ENCODE measurements around the gene STRA6.

The STRA6 gene

GRCh38 chr15:74138642-74139041 lies 63.9 kb downstream of the STRA6 start:
- no peak overlapping the region for H3K4me3 ChIP-seq (ENCODE audit: low read depth, low read length)
- no peak overlapping the region for H3K9ac ChIP-seq (ENCODE audit: low read depth, low read length)
- H3K27me3 ChIP-seq (ENCODE audit: control insufficient read depth, insufficient read depth, low read length): peaks cover 55% of the 10 kb centered on the region
- no peaks in the 10 kb centered on the region for H3K36me3 ChIP-seq (ENCODE audit: control insufficient read depth, insufficient read depth, low read length)
- H3K9me3 ChIP-seq (ENCODE audit: control insufficient read depth, insufficient read depth, low read length): no peaks in the 10 kb centered on the region
- peaks cover 20% of the 10 kb centered on the region for H3K4me1 ChIP-seq (ENCODE audit: control insufficient read depth, insufficient read depth, low read length)

- Histone ChIP-seq H3K4me3 (ENCODE audit: low read depth, low read length) (no peak overlapping the region), H3K9me3 (ENCODE audit: control insufficient read depth, insufficient read depth, low read length) (no peaks in the 10 kb centered on the region), H3K4me1 (ENCODE audit: control insufficient read depth, insufficient read depth, low read length) (peaks cover 25% of the 10 kb centered on the region), H3K36me3 (ENCODE audit: control insufficient read depth, insufficient read depth, low read length) (no peaks in the 10 kb centered on the region), H3K9ac (ENCODE audit: low read depth, low read length) (no peak overlapping the region), H3K27me3 (ENCODE audit: control insufficient read depth, insufficient read depth, low read length) (peaks cover 66% of the 10 kb centered on the region)
Measured at GRCh38 chr15:74137537-74137894, 65.1 kb downstream of the STRA6 start.

GRCh38 chr15:74136814-74137536 lies 65.6 kb downstream of the STRA6 start:
- Histone ChIP-seq H3K36me3 (ENCODE audit: control insufficient read depth, insufficient read depth, low read length) (peaks cover under 1% of the 10 kb centered on the region), H3K9ac (ENCODE audit: low read depth, low read length) (no peak overlapping the region), H3K9me3 (ENCODE audit: control insufficient read depth, insufficient read depth, low read length) (no peaks in the 10 kb centered on the region), H3K4me1 (ENCODE audit: control insufficient read depth, insufficient read depth, low read length) (peaks cover 30% of the 10 kb centered on the region), H3K4me3 (ENCODE audit: low read depth, low read length) (peak overlapping the region; percentile 58), H3K27me3 (ENCODE audit: control insufficient read depth, insufficient read depth, low read length) (peaks cover 71% of the 10 kb centered on the region)

- Histone ChIP-seq H3K4me3 (ENCODE audit: low read depth, low read length) (peak overlapping the region; percentile 58), H3K9me3 (ENCODE audit: control insufficient read depth, insufficient read depth, low read length) (no peaks in the 10 kb centered on the region), H3K9ac (ENCODE audit: low read depth, low read length) (no peak overlapping the region), H3K27me3 (ENCODE audit: control insufficient read depth, insufficient read depth, low read length) (peaks cover 76% of the 10 kb centered on the region), H3K36me3 (ENCODE audit: control insufficient read depth, insufficient read depth, low read length) (peaks cover 2% of the 10 kb centered on the region), H3K4me1 (ENCODE audit: control insufficient read depth, insufficient read depth, low read length) (peaks cover 34% of the 10 kb centered on the region)
Measured at GRCh38 chr15:74136540-74136813, 66.1 kb downstream of the STRA6 start.

- Histone ChIP-seq H3K36me3 (ENCODE audit: control insufficient read depth, insufficient read depth, low read length) (peaks cover 2% of the 10 kb centered on the region), H3K4me3 (ENCODE audit: low read depth, low read length) (peak overlapping the region; percentile 59), H3K9ac (ENCODE audit: low read depth, low read length) (no peak overlapping the region)
Measured at GRCh38 chr15:74135041-74135565, 67.5 kb downstream of the STRA6 start.

GRCh38 chr15:74134387-74135027 lies 68.1 kb downstream of the STRA6 start:
- Histone ChIP-seq H3K27me3 (ENCODE audit: control insufficient read depth, insufficient read depth, low read length) (peaks cover 93% of the 10 kb centered on the region), H3K4me1 (ENCODE audit: control insufficient read depth, insufficient read depth, low read length) (peaks cover 30% of the 10 kb centered on the region), H3K9me3 (ENCODE audit: control insufficient read depth, insufficient read depth, low read length) (no peaks in the 10 kb centered on the region), H3K4me3 (ENCODE audit: low read depth, low read length) (peak overlapping the region; percentile 55), H3K36me3 (ENCODE audit: control insufficient read depth, insufficient read depth, low read length) (peaks cover 2% of the 10 kb centered on the region), H3K9ac (ENCODE audit: low read depth, low read length) (no peak overlapping the region)

More at GRCh38 chr15:74135041-74135565, 67.5 kb downstream of the STRA6 start:
- Histone ChIP-seq H3K27me3 (ENCODE audit: control insufficient read depth, insufficient read depth, low read length) (peaks cover 90% of the 10 kb centered on the region), H3K4me1 (ENCODE audit: control insufficient read depth, insufficient read depth, low read length) (peaks cover 29% of the 10 kb centered on the region), H3K9me3 (ENCODE audit: control insufficient read depth, insufficient read depth, low read length) (no peaks in the 10 kb centered on the region)

- peak overlapping the region; percentile 55 for H3K4me3 ChIP-seq (ENCODE audit: low read depth, low read length)
- peaks cover 93% of the 10 kb centered on the region for H3K27me3 ChIP-seq (ENCODE audit: control insufficient read depth, insufficient read depth, low read length)
- peaks cover 31% of the 10 kb centered on the region for H3K4me1 ChIP-seq (ENCODE audit: control insufficient read depth, insufficient read depth, low read length)
- H3K9ac ChIP-seq (ENCODE audit: low read depth, low read length): no peak overlapping the region
- H3K9me3 ChIP-seq (ENCODE audit: control insufficient read depth, insufficient read depth, low read length): no peaks in the 10 kb centered on the region
- peaks cover 2% of the 10 kb centered on the region for H3K36me3 ChIP-seq (ENCODE audit: control insufficient read depth, insufficient read depth, low read length)
Measured at GRCh38 chr15:74133694-74134386, 68.7 kb downstream of the STRA6 start.

GRCh38 chr15:74132681-74133651 lies 69.6 kb downstream of the STRA6 start:
- Histone ChIP-seq H3K36me3 (ENCODE audit: control insufficient read depth, insufficient read depth, low read length) (peaks cover 2% of the 10 kb centered on the region), H3K9ac (ENCODE audit: low read depth, low read length) (no peak overlapping the region), H3K27me3 (ENCODE audit: control insufficient read depth, insufficient read depth, low read length) (peaks cover 93% of the 10 kb centered on the region), H3K9me3 (ENCODE audit: control insufficient read depth, insufficient read depth, low read length) (no peaks in the 10 kb centered on the region), H3K4me1 (ENCODE audit: control insufficient read depth, insufficient read depth, low read length) (peaks cover 31% of the 10 kb centered on the region), H3K4me3 (ENCODE audit: low read depth, low read length) (peak overlapping the region; percentile 55)

GRCh38 chr15:74131628-74132413 lies 70.8 kb downstream of the STRA6 start:
- peak overlapping the region; percentile 55 for H3K4me3 ChIP-seq (ENCODE audit: low read depth, low read length)
- H3K27me3 ChIP-seq (ENCODE audit: control insufficient read depth, insufficient read depth, low read length): peaks cover 91% of the 10 kb centered on the region
- peaks cover 27% of the 10 kb centered on the region for H3K4me1 ChIP-seq (ENCODE audit: control insufficient read depth, insufficient read depth, low read length)
- H3K9ac ChIP-seq (ENCODE audit: low read depth, low read length): no peak overlapping the region
- H3K36me3 ChIP-seq (ENCODE audit: control insufficient read depth, insufficient read depth, low read length): peaks cover 2% of the 10 kb centered on the region
- H3K9me3 ChIP-seq (ENCODE audit: control insufficient read depth, insufficient read depth, low read length): no peaks in the 10 kb centered on the region

- H3K9ac ChIP-seq (ENCODE audit: low read depth, low read length): no peak overlapping the region
- peaks cover 2% of the 10 kb centered on the region for H3K36me3 ChIP-seq (ENCODE audit: control insufficient read depth, insufficient read depth, low read length)
- peak overlapping the region; percentile 55 for H3K4me3 ChIP-seq (ENCODE audit: low read depth, low read length)
- peaks cover 95% of the 10 kb centered on the region for H3K27me3 ChIP-seq (ENCODE audit: control insufficient read depth, insufficient read depth, low read length)
- H3K4me1 ChIP-seq (ENCODE audit: control insufficient read depth, insufficient read depth, low read length): peaks cover 25% of the 10 kb centered on the region
- H3K9me3 ChIP-seq (ENCODE audit: control insufficient read depth, insufficient read depth, low read length): no peaks in the 10 kb centered on the region
Measured at GRCh38 chr15:74130849-74131627, 71.5 kb downstream of the STRA6 start.

Data from iPS-15b (cell line).